H9 (cell line): ENCODE data around the gene ASPN. TPM values are rescaled to one million over a fixed set of nuclear protein-coding genes. Genes with fewer than 3 reads are reported as not detected.

Experiments used
- DNase-seq: peaks from one replicate; pipeline ENCODE4 v3.0.0-alpha.2; 2017
- H2AFZ ChIP-seq: one replicate; pipeline ENCODE4 v1.6.1; 2013; ENCODE audit warnings: mild to moderate bottlenecking, low read length, control low read depth, moderate library complexity
- H2AK5ac ChIP-seq: 2 replicates; pipeline ENCODE4 v1.6.1; 2013; ENCODE audit warnings: low read length, control low read depth, mixed read lengths; ENCODE audit not compliant: insufficient read length
- H2BK120ac ChIP-seq: one replicate; pipeline ENCODE4 v1.6.1; 2013; ENCODE audit warnings: low read depth, mild to moderate bottlenecking, low read length, control low read depth, inconsistent platforms; ENCODE audit not compliant: poor library complexity, severe bottlenecking
- H2BK12ac ChIP-seq: 2 replicates; pipeline ENCODE4 v1.6.1; 2013; ENCODE audit warnings: low read length, control low read depth, mixed read lengths, low read depth; ENCODE audit not compliant: insufficient read length
- H2BK15ac ChIP-seq: 2 replicates; pipeline ENCODE4 v1.6.1; 2013; ENCODE audit warnings: low read depth, low read length, control low read depth
- H2BK20ac ChIP-seq: one replicate; pipeline ENCODE4 v1.6.1; 2013; ENCODE audit warnings: low read depth, mild to moderate bottlenecking, low read length, control low read depth, inconsistent platforms; ENCODE audit not compliant: poor library complexity, severe bottlenecking
- H2BK5ac ChIP-seq: 2 replicates; pipeline ENCODE4 v1.6.1; 2013; ENCODE audit warnings: low read length, control low read depth, mixed read lengths; ENCODE audit not compliant: insufficient read length
- H3K14ac ChIP-seq: 2 replicates; pipeline ENCODE4 v1.6.1; 2013; ENCODE audit warnings: low read length, control low read depth; ENCODE audit not compliant: insufficient read depth
- H3K18ac ChIP-seq: 2 replicates; pipeline ENCODE4 v1.6.1; 2013; ENCODE audit warnings: low read depth, mild to moderate bottlenecking, mixed read lengths, low read length, control low read depth; ENCODE audit not compliant: insufficient read length
- H3K23ac ChIP-seq: 2 replicates; pipeline ENCODE4 v1.6.1; 2013; ENCODE audit warnings: low read length, control low read depth, mixed read lengths, low read depth; ENCODE audit not compliant: insufficient read length
- H3K23me2 ChIP-seq: 2 replicates; pipeline ENCODE4 v1.6.1; 2013; ENCODE audit warnings: low read depth, mild to moderate bottlenecking, mixed read lengths, low read length, control low read depth; ENCODE audit not compliant: insufficient read length, poor library complexity, severe bottlenecking
- H3K27ac ChIP-seq: 2 replicates; pipeline ENCODE4 v1.5.1; 2013; ENCODE audit warnings: low read length, control low read depth, mixed read lengths, low read depth; ENCODE audit not compliant: insufficient read length
- H3K27me3 ChIP-seq: 2 replicates; pipeline ENCODE4 v1.6.1; 2013; ENCODE audit warnings: low read length, control low read depth, inconsistent platforms; ENCODE audit not compliant: insufficient read depth
- H3K4ac ChIP-seq: 2 replicates; pipeline ENCODE4 v1.6.1; 2013; ENCODE audit warnings: low read depth, mild to moderate bottlenecking, control low read depth, inconsistent platforms, low read length, moderate library complexity
- H3K4me1 ChIP-seq: 2 replicates; pipeline ENCODE4 v1.6.1; 2013; ENCODE audit warnings: low read length, control low read depth, inconsistent platforms; ENCODE audit not compliant: insufficient read depth
- H3K4me2 ChIP-seq: 2 replicates; pipeline ENCODE4 v1.6.1; 2013; ENCODE audit warnings: low read length, control low read depth, mixed read lengths; ENCODE audit not compliant: insufficient read length, insufficient read depth
- H3K56ac ChIP-seq: 2 replicates; pipeline ENCODE4 v1.6.1; 2013; ENCODE audit warnings: low read depth, mild to moderate bottlenecking, mixed read lengths, low read length, control low read depth; ENCODE audit not compliant: insufficient read length
- H3K79me1 ChIP-seq: 2 replicates; pipeline ENCODE4 v1.6.1; 2013; ENCODE audit warnings: low read depth, mild to moderate bottlenecking, moderate library complexity, low read length, control low read depth, inconsistent platforms; ENCODE audit not compliant: insufficient read depth, poor library complexity, severe bottlenecking
- H3K79me2 ChIP-seq: 2 replicates; pipeline ENCODE4 v1.6.1; 2013; ENCODE audit warnings: low read length, control low read depth, inconsistent platforms; ENCODE audit not compliant: insufficient read depth
- H3K9ac ChIP-seq: 2 replicates; pipeline ENCODE4 v1.6.1; 2013; ENCODE audit warnings: low read length, control low read depth, mixed read lengths; ENCODE audit not compliant: insufficient read length; ENCODE audit errors: extremely low read depth
- H3K9me3 ChIP-seq: one replicate; pipeline ENCODE4 v1.6.1; 2013; ENCODE audit warnings: low read depth, low read length, inconsistent platforms; ENCODE audit not compliant: control insufficient read depth
- H3T11ph ChIP-seq: one replicate; pipeline ENCODE4 v1.6.1; 2013; ENCODE audit warnings: mild to moderate bottlenecking, low read length, control low read depth, inconsistent platforms
- H4K20me1 ChIP-seq: one replicate; pipeline ENCODE4 v1.6.1; 2013; ENCODE audit not compliant: control insufficient read depth, insufficient read length, insufficient read depth
- H4K5ac ChIP-seq: 2 replicates; pipeline ENCODE4 v1.6.1; 2013; ENCODE audit warnings: low read depth, mild to moderate bottlenecking, mixed read lengths, low read length, control low read depth; ENCODE audit not compliant: insufficient read length
- H4K8ac ChIP-seq: replicated peaks from 2 replicates; pipeline ENCODE4 v1.6.1; 2013; ENCODE audit warnings: low read length, control low read depth, mixed read lengths, low read depth; ENCODE audit not compliant: insufficient read length
- H4K91ac ChIP-seq: 2 replicates; pipeline ENCODE4 v1.6.1; 2013; ENCODE audit warnings: low read depth, mild to moderate bottlenecking, moderate library complexity, mixed read lengths, low read length, control low read depth; ENCODE audit not compliant: insufficient read length
- H3K27ac Mint-ChIP-seq, 3 experiments: 2 replicates in 2 of 3; 3 replicates in 1 of 3; pipeline ENCODE4 v1.8.0; 2020 to 2021; ENCODE audit warnings: mixed read lengths in 3 of 3, mild to moderate bottlenecking in 1 of 3, moderate library complexity in 1 of 3
- H3K27me3 Mint-ChIP-seq: 2 replicates; pipeline ENCODE4 v1.8.0; 2021; ENCODE audit warnings: low read depth, mild to moderate bottlenecking, moderate library complexity, mixed read lengths
- H3K36me3 Mint-ChIP-seq, 3 experiments: 2 replicates in 2 of 3; 3 replicates in 1 of 3; pipeline ENCODE4 v1.8.0; 2020 to 2021; ENCODE audit warnings: low read depth in 3 of 3, mixed read lengths in 3 of 3; ENCODE audit not compliant: insufficient read depth in 1 of 3
- H3K4me1 Mint-ChIP-seq, 2 experiments: 2 replicates each; pipeline ENCODE4 v1.8.0; 2020; ENCODE audit warnings: mixed read lengths in 2 of 2
- H3K4me3 Mint-ChIP-seq, 2 experiments: 2 replicates in 1 of 2; 3 replicates in 1 of 2; pipeline ENCODE4 v1.8.0; 2020 to 2021; ENCODE audit warnings: mild to moderate bottlenecking in 2 of 2, mixed read lengths in 2 of 2, moderate library complexity in 1 of 2
- H3K9me3 Mint-ChIP-seq, 2 experiments: 2 replicates in 1 of 2; 3 replicates in 1 of 2; pipeline ENCODE4 v1.8.0; 2020; ENCODE audit warnings: mild to moderate bottlenecking in 2 of 2, mixed read lengths in 2 of 2, moderate library complexity in 1 of 2
- WGBS: extraction: QIAGEN DNeasy Blood & Tissue Kit; methylation state at CpG from one replicate; pipeline ENCODE4 v1.1.7; 2013; ENCODE audit warnings: missing lambda C conversion rate, low lambda C conversion rate, mixed read lengths; ENCODE audit not compliant: insufficient read length; ENCODE audit errors: extremely low coverage; 5-methylcytosine and 5-hydroxymethylcytosine counted together
- total RNA-seq: library from RNA; stranded (reverse); gene quantifications from 2 replicates; pipeline ENCODE4 v1.2.1, GENCODE V29; 2021
- TF ChIP-seq, protein P1 (sequence below): fragments of 200-600 bp; sonication (generic); conservative IDR thresholded peaks from 3 replicates; pipeline ENCODE4 v1.8.0; 2021; ENCODE audit warnings: antibody characterized with exemption, mild to moderate bottlenecking

ASPN gene
- total RNA-seq, 1 experiment from 2014 or later, result not detected

DNA sequence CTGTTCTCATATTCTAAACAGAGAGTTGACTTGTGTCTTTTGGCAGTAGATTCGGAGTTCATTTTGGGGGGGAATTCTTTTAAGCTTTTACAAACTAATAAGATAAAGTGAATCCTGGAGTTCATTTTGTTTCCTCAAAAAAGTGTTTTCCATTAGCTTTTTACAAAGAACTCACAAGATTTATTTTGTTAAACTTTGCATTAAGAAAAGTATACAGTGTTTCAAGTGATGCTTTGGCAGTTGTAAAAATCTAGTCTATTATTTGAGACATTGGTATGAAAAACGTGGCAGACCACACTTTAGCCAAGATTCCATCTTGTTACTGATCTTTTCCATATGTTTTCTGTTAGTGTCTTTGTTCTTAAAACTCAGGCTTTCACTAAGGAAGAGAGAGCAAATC is 56.8 kb downstream of the ASPN start:
- Histone ChIP-seq H3K56ac (no peak overlapping the region), H2BK20ac (no peak overlapping the region), H3K79me1 (no peaks in the 10 kb centered on the region), H3K4me1 (no peaks in the 10 kb centered on the region), H2BK15ac (no peak overlapping the region), H2BK5ac (no peak overlapping the region), H3K27ac (no peak overlapping the region), H2AFZ (no peak overlapping the region), H3K9ac (no peak overlapping the region), H3K14ac (no peak overlapping the region), H2BK12ac (no peak overlapping the region), H4K8ac (no peak overlapping the region), H3K4me2 (no peak overlapping the region), H3K4ac (no peak overlapping the region), H4K91ac (no peak overlapping the region), H4K20me1 (no peaks in the 10 kb centered on the region), H4K5ac (no peak overlapping the region), H3K79me2 (no peaks in the 10 kb centered on the region), H3K9me3 (no peaks in the 10 kb centered on the region), H3T11ph (no peak overlapping the region), H2AK5ac (no peak overlapping the region), H3K27me3 (no peaks in the 10 kb centered on the region), H3K23ac (no peak overlapping the region), H3K18ac (no peak overlapping the region), H2BK120ac (no peak overlapping the region), H3K23me2 (no peaks in the 10 kb centered on the region)
- Mint-ChIP-seq H3K9me3 (no peaks in the 10 kb centered on the region), H3K27ac (no peak overlapping the region), H3K4me3 (no peak overlapping the region), H3K36me3 (no peaks in the 10 kb centered on the region), H3K27me3 (no peaks in the 10 kb centered on the region), H3K4me1 (peaks cover 2 to 3% of the 10 kb centered on the region in 2 experiments; a peak in 2 of 4 replicates)
- no CpG with 5 or more reads among the region's 2 CpGs for WGBS
- TF ChIP-seq, protein P1, sequence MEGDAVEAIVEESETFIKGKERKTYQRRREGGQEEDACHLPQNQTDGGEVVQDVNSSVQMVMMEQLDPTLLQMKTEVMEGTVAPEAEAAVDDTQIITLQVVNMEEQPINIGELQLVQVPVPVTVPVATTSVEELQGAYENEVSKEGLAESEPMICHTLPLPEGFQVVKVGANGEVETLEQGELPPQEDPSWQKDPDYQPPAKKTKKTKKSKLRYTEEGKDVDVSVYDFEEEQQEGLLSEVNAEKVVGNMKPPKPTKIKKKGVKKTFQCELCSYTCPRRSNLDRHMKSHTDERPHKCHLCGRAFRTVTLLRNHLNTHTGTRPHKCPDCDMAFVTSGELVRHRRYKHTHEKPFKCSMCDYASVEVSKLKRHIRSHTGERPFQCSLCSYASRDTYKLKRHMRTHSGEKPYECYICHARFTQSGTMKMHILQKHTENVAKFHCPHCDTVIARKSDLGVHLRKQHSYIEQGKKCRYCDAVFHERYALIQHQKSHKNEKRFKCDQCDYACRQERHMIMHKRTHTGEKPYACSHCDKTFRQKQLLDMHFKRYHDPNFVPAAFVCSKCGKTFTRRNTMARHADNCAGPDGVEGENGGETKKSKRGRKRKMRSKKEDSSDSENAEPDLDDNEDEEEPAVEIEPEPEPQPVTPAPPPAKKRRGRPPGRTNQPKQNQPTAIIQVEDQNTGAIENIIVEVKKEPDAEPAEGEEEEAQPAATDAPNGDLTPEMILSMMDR, result no peak
- DNase-seq, result no peak
